HepG2 (cell line): ENCODE results near the gene FAM149A. TPM values are rescaled to one million over a fixed set of nuclear protein-coding genes. Genes with fewer than 3 reads are reported as not detected.
A peak's percentile ranks its signal among the peaks of the same experiment; 100 is the strongest.

Experiments used
- ELF1 ChIP-seq: sonication (generic); formaldehyde crosslinking; IDR thresholded peaks from 2 replicates; pipeline ENCODE4 v1.4.0; 2020; ENCODE audit warnings: missing genetic modification reagents
- MED8 ChIP-seq: sonication (generic); formaldehyde crosslinking; IDR thresholded peaks from 2 replicates; pipeline ENCODE4 v1.8.1; 2023; ENCODE audit warnings: mild to moderate bottlenecking, missing genetic modification reagents; ENCODE audit not compliant: insufficient replicate concordance
- NR2F6 ChIP-seq, 2 experiments: IDR thresholded peaks; 2 replicates each; pipeline ENCODE4 v1.6.1; 2016; ENCODE audit warnings: antibody characterized with exemption in 1 of 2, mild to moderate bottlenecking in 1 of 2
- PCBP2 ChIP-seq: fragments of 200-400 bp; formaldehyde crosslinking; optimal IDR thresholded peaks from 2 replicates; pipeline ENCODE3; 2018; ENCODE audit warnings: low read length, low read depth; ENCODE audit not compliant: poor library complexity, severe bottlenecking
- RBAK ChIP-seq: sonication (generic); formaldehyde crosslinking; IDR thresholded peaks from 2 replicates; pipeline ENCODE4 v1.5.1; 2020; ENCODE audit warnings: mild to moderate bottlenecking, missing genetic modification reagents
- SCMH1 ChIP-seq: sonication (generic); formaldehyde crosslinking; IDR thresholded peaks from 2 replicates; pipeline ENCODE4 v1.9.0; 2021; ENCODE audit warnings: missing genetic modification reagents, mild to moderate bottlenecking, borderline replicate concordance
- SMC3 ChIP-seq: IDR thresholded peaks from 2 replicates; pipeline ENCODE4 v1.6.1; 2011; ENCODE audit warnings: low read length, improper control_type of control experiment
- STAG1 ChIP-seq: sonication (generic); formaldehyde crosslinking; IDR thresholded peaks from 2 replicates; pipeline ENCODE4 v1.4.0; 2020; ENCODE audit warnings: missing genetic modification reagents
- U2AF2 ChIP-seq: fragments of 200-400 bp; formaldehyde crosslinking; IDR thresholded peaks from 2 replicates; pipeline ENCODE4 v1.6.1; 2017; ENCODE audit warnings: low read depth, mild to moderate bottlenecking, low read length
- ZBTB39 ChIP-seq: sonication (generic); formaldehyde crosslinking; IDR thresholded peaks from 2 replicates; pipeline ENCODE4 v1.5.0; 2020; ENCODE audit warnings: missing genetic modification reagents
- ZNF235 ChIP-seq: sonication (generic); formaldehyde crosslinking; IDR thresholded peaks from 2 replicates; pipeline ENCODE4 v1.8.1; 2023; ENCODE audit warnings: mild to moderate bottlenecking, missing genetic modification reagents, borderline replicate concordance
- ZNF510 ChIP-seq: sonication (generic); formaldehyde crosslinking; IDR thresholded peaks from 2 replicates; pipeline ENCODE4 v1.4.0; 2020; ENCODE audit warnings: low read depth, mild to moderate bottlenecking, missing genetic modification reagents
- ZNF614 ChIP-seq: IDR thresholded peaks from 2 replicates; pipeline ENCODE4 v1.6.1; 2018; ENCODE audit warnings: missing biosample characterization, missing genetic modification reagents, inconsistent platforms, borderline replicate concordance
- ZNF644 ChIP-seq: IDR thresholded peaks from 2 replicates; pipeline ENCODE4 v1.6.1; 2016; ENCODE audit warnings: low read depth
- ZNF768 ChIP-seq: sonication (generic); formaldehyde crosslinking; IDR thresholded peaks from 2 replicates; pipeline ENCODE4 v1.4.0; 2020; ENCODE audit warnings: missing genetic modification reagents
- polyA plus RNA-seq, 8 experiments: library from polyadenylated mRNA; depleted of rRNA in 3 of 8; stranded (reverse) in 7 of 8; unstranded in 1 of 8; fragments of >200 nt; fragmentation: Illumina TruSeq in 4 of 8; extraction: Trizol in 4 of 8; gene quantifications; 2 replicates each; pipeline versions ENCODE4 v1.2.1 to v1.2.3, GENCODE V29; 2011 to 2016; ENCODE audit warnings: low read depth in 4 of 8, missing spikeins in 1 of 8, mixed read lengths in 1 of 8; ENCODE audit not compliant: insufficient read depth in 1 of 8
- total RNA-seq, 5 experiments: library from RNA; depleted of rRNA; stranded (reverse); fragments of >200 nt; fragmentation: Illumina TruSeq; extraction: Trizol; gene quantifications; 2 replicates each; pipeline ENCODE4 v1.2.3, GENCODE V29; 2016; ENCODE audit warnings: low read depth in 1 of 5
- TF ChIP-seq, protein P1 (sequence below): fragments of 450-650 bp; IDR thresholded peaks from 2 replicates; pipeline ENCODE4 v1.6.1; 2016
- TF ChIP-seq, protein P2 (sequence below): sonication (generic); formaldehyde crosslinking; IDR thresholded peaks from 2 replicates; pipeline ENCODE4 v1.5.0; 2020; ENCODE audit warnings: mild to moderate bottlenecking, missing genetic modification reagents, moderate library complexity
- TF ChIP-seq, protein P3 (sequence below): sonication (generic); formaldehyde crosslinking; IDR thresholded peaks from 2 replicates; pipeline ENCODE4 v1.9.0; 2021; ENCODE audit warnings: mild to moderate bottlenecking, missing genetic modification reagents

The FAM149A gene
- total and polyA plus RNA-seq, 2 of the 13 experiments (the other 11 are each of a cell fraction or from before 2014, with no cell fraction given), result not detected

GRCh38 chr4:186067757-186068385 is 36.6 kb upstream of the FAM149A start (continued):
- TF ChIP-seq NR2F6 (IDR thresholded peaks at IDR 0.05) (no peak), NR2F6 (CRISPR knock-in tag; IDR thresholded peaks at IDR 0.05) (no peak), ZNF644 (CRISPR knock-in tag) (no peak), ZNF614 (peak; percentile 47; the same call in 1 of the 2 replicates), STAG1 (CRISPR knock-in tag) (peak; percentile 77), ZNF510 (no peak), MED8 (no peak), PCBP2 (no peak), U2AF2 (no peak), ZNF768 (CRISPR knock-in tag) (peak; percentile 22; the same call in 1 of the 2 replicates), ZNF235 (no peak), SMC3 (peak; percentile 67), RBAK (CRISPR knock-in tag) (0 out of 2 replicates have a peak, but pooled peaks have one; percentile 60), SCMH1 (no peak), ELF1 (no peak), ZBTB39 (CRISPR knock-in tag) (no peak)
- TF ChIP-seq, protein P1, sequence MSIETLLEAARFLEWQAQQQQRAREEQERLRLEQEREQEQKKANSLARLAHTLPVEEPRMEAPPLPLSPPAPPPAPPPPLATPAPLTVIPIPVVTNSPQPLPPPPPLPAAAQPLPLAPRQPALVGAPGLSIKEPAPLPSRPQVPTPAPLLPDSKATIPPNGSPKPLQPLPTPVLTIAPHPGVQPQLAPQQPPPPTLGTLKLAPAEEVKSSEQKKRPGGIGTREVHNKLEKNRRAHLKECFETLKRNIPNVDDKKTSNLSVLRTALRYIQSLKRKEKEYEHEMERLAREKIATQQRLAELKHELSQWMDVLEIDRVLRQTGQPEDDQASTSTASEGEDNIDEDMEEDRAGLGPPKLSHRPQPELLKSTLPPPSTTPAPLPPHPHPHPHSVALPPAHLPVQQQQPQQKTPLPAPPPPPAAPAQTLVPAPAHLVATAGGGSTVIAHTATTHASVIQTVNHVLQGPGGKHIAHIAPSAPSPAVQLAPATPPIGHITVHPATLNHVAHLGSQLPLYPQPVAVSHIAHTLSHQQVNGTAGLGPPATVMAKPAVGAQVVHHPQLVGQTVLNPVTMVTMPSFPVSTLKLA, result no peak
- TF ChIP-seq, protein P2, sequence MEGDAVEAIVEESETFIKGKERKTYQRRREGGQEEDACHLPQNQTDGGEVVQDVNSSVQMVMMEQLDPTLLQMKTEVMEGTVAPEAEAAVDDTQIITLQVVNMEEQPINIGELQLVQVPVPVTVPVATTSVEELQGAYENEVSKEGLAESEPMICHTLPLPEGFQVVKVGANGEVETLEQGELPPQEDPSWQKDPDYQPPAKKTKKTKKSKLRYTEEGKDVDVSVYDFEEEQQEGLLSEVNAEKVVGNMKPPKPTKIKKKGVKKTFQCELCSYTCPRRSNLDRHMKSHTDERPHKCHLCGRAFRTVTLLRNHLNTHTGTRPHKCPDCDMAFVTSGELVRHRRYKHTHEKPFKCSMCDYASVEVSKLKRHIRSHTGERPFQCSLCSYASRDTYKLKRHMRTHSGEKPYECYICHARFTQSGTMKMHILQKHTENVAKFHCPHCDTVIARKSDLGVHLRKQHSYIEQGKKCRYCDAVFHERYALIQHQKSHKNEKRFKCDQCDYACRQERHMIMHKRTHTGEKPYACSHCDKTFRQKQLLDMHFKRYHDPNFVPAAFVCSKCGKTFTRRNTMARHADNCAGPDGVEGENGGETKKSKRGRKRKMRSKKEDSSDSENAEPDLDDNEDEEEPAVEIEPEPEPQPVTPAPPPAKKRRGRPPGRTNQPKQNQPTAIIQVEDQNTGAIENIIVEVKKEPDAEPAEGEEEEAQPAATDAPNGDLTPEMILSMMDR (CRISPR knock-in tag), result peak; percentile 81
- TF ChIP-seq, protein P3, sequence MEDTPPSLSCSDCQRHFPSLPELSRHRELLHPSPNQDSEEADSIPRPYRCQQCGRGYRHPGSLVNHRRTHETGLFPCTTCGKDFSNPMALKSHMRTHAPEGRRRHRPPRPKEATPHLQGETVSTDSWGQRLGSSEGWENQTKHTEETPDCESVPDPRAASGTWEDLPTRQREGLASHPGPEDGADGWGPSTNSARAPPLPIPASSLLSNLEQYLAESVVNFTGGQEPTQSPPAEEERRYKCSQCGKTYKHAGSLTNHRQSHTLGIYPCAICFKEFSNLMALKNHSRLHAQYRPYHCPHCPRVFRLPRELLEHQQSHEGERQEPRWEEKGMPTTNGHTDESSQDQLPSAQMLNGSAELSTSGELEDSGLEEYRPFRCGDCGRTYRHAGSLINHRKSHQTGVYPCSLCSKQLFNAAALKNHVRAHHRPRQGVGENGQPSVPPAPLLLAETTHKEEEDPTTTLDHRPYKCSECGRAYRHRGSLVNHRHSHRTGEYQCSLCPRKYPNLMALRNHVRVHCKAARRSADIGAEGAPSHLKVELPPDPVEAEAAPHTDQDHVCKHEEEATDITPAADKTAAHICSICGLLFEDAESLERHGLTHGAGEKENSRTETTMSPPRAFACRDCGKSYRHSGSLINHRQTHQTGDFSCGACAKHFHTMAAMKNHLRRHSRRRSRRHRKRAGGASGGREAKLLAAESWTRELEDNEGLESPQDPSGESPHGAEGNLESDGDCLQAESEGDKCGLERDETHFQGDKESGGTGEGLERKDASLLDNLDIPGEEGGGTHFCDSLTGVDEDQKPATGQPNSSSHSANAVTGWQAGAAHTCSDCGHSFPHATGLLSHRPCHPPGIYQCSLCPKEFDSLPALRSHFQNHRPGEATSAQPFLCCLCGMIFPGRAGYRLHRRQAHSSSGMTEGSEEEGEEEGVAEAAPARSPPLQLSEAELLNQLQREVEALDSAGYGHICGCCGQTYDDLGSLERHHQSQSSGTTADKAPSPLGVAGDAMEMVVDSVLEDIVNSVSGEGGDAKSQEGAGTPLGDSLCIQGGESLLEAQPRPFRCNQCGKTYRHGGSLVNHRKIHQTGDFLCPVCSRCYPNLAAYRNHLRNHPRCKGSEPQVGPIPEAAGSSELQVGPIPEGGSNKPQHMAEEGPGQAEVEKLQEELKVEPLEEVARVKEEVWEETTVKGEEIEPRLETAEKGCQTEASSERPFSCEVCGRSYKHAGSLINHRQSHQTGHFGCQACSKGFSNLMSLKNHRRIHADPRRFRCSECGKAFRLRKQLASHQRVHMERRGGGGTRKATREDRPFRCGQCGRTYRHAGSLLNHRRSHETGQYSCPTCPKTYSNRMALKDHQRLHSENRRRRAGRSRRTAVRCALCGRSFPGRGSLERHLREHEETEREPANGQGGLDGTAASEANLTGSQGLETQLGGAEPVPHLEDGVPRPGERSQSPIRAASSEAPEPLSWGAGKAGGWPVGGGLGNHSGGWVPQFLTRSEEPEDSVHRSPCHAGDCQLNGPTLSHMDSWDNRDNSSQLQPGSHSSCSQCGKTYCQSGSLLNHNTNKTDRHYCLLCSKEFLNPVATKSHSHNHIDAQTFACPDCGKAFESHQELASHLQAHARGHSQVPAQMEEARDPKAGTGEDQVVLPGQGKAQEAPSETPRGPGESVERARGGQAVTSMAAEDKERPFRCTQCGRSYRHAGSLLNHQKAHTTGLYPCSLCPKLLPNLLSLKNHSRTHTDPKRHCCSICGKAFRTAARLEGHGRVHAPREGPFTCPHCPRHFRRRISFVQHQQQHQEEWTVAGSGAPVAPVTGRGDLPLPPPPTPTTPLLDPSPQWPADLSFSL (CRISPR knock-in tag), result no peak
